Measurements from ENCODE around the gene FARSB.

FARSB gene

GRCh38 chr2:222572751-222573174, 83.1 kb downstream of the FARSB start:
- Histone ChIP-seq H3K4me1 (ENCODE audit: insufficient read depth, low read length) (peaks cover 5% of the 10 kb centered on the region; the same call in 1 of the 2 replicates), H3K9ac (ENCODE audit: low read depth, low read length) (no peak overlapping the region), H3K36me3 (ENCODE audit: insufficient read depth, low read length) (peaks cover 2% of the 10 kb centered on the region; the same call in 1 of the 2 replicates), H3K9me3 (ENCODE audit: control insufficient read depth, insufficient read depth, low read length) (no peaks in the 10 kb centered on the region)

DNA sequence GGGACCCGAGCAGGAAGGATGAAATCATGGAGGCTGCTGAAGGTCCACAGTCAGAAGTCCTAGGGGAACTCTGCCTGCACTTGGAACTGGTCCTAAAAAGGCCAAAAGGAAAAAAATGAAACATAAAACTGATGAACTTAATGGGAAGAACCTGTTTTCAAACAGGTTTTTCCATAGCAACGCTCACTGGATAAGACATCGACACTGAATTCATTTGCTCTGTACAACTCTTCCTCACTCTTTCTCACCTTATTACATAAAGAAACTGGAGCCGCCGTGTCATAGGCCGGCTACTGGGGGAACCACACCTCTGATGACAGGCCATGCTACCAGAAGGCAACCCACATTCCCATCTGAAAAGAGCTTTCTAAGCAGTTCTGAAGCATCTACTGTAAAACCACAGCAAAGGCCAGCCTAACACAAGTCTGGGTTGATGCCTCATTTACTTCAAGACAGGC, 83.6 kb downstream of the FARSB start:
- H3K9me3 ChIP-seq (ENCODE audit: control insufficient read depth, insufficient read depth, low read length): no peaks in the 10 kb centered on the region
- H3K9ac ChIP-seq (ENCODE audit: low read depth, low read length): no peak overlapping the region
- H3K4me1 ChIP-seq (ENCODE audit: insufficient read depth, low read length): peaks cover 2% of the 10 kb centered on the region; the same call in 1 of the 2 replicates
- peaks cover 2% of the 10 kb centered on the region; the same call in 1 of the 2 replicates for H3K36me3 ChIP-seq (ENCODE audit: insufficient read depth, low read length)

DNA sequence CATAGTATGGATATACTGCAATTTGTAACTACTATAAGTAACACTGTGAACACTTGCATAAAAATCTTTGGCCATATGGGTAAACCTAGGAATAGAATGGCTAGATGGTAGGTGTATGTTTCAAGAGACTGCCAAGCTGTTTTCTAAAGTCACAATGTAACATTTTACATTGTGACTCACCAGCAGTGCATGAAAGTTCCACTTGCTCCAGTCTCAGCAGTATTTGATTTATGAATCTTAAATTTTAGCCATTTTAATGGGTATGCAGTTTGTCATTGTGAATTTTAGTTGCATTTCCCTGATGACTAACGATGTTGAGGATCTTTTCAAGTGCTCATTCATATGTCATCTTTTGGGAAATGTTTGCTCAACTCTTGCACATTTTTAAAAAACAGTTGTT, 86.1 kb downstream of the FARSB start:
- no peak overlapping the region for H3K9ac ChIP-seq (ENCODE audit: low read depth, low read length)

GRCh38 chr2:222568865-222569264, 87.0 kb downstream of the FARSB start:
- Histone ChIP-seq H3K4me1 (ENCODE audit: insufficient read depth, low read length) (no peaks in the 10 kb centered on the region), H3K9me3 (ENCODE audit: control insufficient read depth, insufficient read depth, low read length) (no peaks in the 10 kb centered on the region), H3K9ac (ENCODE audit: low read depth, low read length) (no peak overlapping the region), H3K36me3 (ENCODE audit: insufficient read depth, low read length) (peaks cover 6% of the 10 kb centered on the region; the same call in 1 of the 2 replicates)

More for the DNA sequence above, 86.1 kb downstream of the FARSB start:
- no peaks in the 10 kb centered on the region for H3K9me3 ChIP-seq (ENCODE audit: control insufficient read depth, insufficient read depth, low read length)
- no peaks in the 10 kb centered on the region for H3K4me1 ChIP-seq (ENCODE audit: insufficient read depth, low read length)
- peaks cover 6% of the 10 kb centered on the region; the same call in 1 of the 2 replicates for H3K36me3 ChIP-seq (ENCODE audit: insufficient read depth, low read length)

GRCh38 chr2:222566229-222566628, 89.7 kb downstream of the FARSB start:
- Histone ChIP-seq H3K36me3 (ENCODE audit: insufficient read depth, low read length) (peaks cover 6% of the 10 kb centered on the region; the same call in 1 of the 2 replicates), H3K9ac (ENCODE audit: low read depth, low read length) (no peak overlapping the region), H3K9me3 (ENCODE audit: control insufficient read depth, insufficient read depth, low read length) (no peaks in the 10 kb centered on the region), H3K4me1 (ENCODE audit: insufficient read depth, low read length) (no peaks in the 10 kb centered on the region)

- H3K36me3 ChIP-seq (ENCODE audit: insufficient read depth, low read length): peaks cover 4% of the 10 kb centered on the region; the same call in 1 of the 2 replicates
- H3K9ac ChIP-seq (ENCODE audit: low read depth, low read length): no peak overlapping the region
Measured at GRCh38 chr2:222563936-222564335, 92.0 kb downstream of the FARSB start.

GRCh38 chr2:222563106-222563718, 92.7 kb downstream of the FARSB start:
- Histone ChIP-seq H3K9me3 (ENCODE audit: control insufficient read depth, insufficient read depth, low read length) (no peaks in the 10 kb centered on the region), H3K4me1 (ENCODE audit: insufficient read depth, low read length) (no peaks in the 10 kb centered on the region), H3K9ac (ENCODE audit: low read depth, low read length) (no peak overlapping the region), H3K36me3 (ENCODE audit: insufficient read depth, low read length) (peaks cover 4% of the 10 kb centered on the region; the same call in 1 of the 2 replicates)

More at GRCh38 chr2:222563936-222564335, 92.0 kb downstream of the FARSB start:
- Histone ChIP-seq H3K4me1 (ENCODE audit: insufficient read depth, low read length) (no peaks in the 10 kb centered on the region), H3K9me3 (ENCODE audit: control insufficient read depth, insufficient read depth, low read length) (no peaks in the 10 kb centered on the region)

- H3K36me3 ChIP-seq (ENCODE audit: insufficient read depth, low read length): peaks cover 4% of the 10 kb centered on the region; the same call in 1 of the 2 replicates
- no peaks in the 10 kb centered on the region for H3K9me3 ChIP-seq (ENCODE audit: control insufficient read depth, insufficient read depth, low read length)
- no peak overlapping the region for H3K9ac ChIP-seq (ENCODE audit: low read depth, low read length)
- no peaks in the 10 kb centered on the region for H3K4me1 ChIP-seq (ENCODE audit: insufficient read depth, low read length)
Measured at GRCh38 chr2:222561817-222562645, 93.9 kb downstream of the FARSB start.

DNA sequence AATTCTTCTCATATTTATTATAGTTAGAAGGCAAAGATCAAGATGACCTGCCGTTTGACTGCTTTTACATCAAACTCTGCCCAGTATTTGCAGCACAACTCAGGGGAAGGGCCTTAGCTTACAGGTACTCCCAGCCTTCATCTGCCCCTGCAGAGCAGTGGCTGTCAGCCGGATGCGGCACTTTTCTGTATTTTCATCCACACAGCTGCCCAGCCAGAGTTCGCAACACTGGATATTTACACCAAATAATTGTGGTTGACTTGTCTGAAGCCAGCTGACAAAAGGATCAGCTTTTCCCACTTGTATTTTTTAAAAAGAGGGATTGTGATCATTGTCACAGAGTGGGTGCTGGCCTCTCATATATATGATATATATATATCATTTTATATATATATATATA, 94.7 kb downstream of the FARSB start:
- no peaks in the 10 kb centered on the region for H3K4me1 ChIP-seq (ENCODE audit: insufficient read depth, low read length)
- no peaks in the 10 kb centered on the region for H3K9me3 ChIP-seq (ENCODE audit: control insufficient read depth, insufficient read depth, low read length)
- no peaks in the 10 kb centered on the region; the same call in 1 of the 2 replicates for H3K36me3 ChIP-seq (ENCODE audit: insufficient read depth, low read length)
- no peak overlapping the region for H3K9ac ChIP-seq (ENCODE audit: low read depth, low read length)

- Histone ChIP-seq H3K9me3 (ENCODE audit: control insufficient read depth, insufficient read depth, low read length) (no peaks in the 10 kb centered on the region), H3K9ac (ENCODE audit: low read depth, low read length) (no peak overlapping the region), H3K36me3 (ENCODE audit: insufficient read depth, low read length) (no peaks in the 10 kb centered on the region), H3K4me1 (ENCODE audit: insufficient read depth, low read length) (peaks cover under 1% of the 10 kb centered on the region; the same call in 1 of the 2 replicates)
Measured at GRCh38 chr2:222554517-222554916, 101.4 kb downstream of the FARSB start.

DNA sequence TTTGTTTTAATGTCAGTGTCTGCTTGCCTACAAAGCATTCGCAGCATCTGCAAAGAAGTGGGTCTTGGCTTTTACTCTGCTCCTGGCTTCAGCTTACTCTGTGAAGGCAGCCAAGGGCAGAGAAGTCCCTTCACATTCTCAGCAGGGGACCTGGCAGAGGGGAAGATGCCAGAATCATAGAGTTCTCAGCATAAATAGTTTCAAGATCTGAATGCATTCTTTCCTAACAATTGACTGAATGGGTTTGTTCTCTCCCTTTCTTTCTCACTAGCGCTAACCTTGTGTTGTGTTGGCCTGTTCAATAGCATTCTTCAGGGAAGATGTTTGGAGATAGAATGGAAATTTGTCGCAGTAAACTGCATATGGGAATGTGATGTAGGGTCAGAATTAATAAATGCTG, 106.9 kb downstream of the FARSB start:
- H3K36me3 ChIP-seq (ENCODE audit: insufficient read depth, low read length): peaks cover 3% of the 10 kb centered on the region; the same call in 1 of the 2 replicates
- peaks cover 17% of the 10 kb centered on the region for H3K4me1 ChIP-seq (ENCODE audit: insufficient read depth, low read length)
- H3K9ac ChIP-seq (ENCODE audit: low read depth, low read length): no peak overlapping the region
- H3K9me3 ChIP-seq (ENCODE audit: control insufficient read depth, insufficient read depth, low read length): no peaks in the 10 kb centered on the region

GRCh38 chr2:222547083-222547482, 108.8 kb downstream of the FARSB start:
- Histone ChIP-seq H3K9ac (ENCODE audit: low read depth, low read length) (no peak overlapping the region), H3K4me1 (ENCODE audit: insufficient read depth, low read length) (peaks cover 17% of the 10 kb centered on the region), H3K9me3 (ENCODE audit: control insufficient read depth, insufficient read depth, low read length) (no peaks in the 10 kb centered on the region), H3K36me3 (ENCODE audit: insufficient read depth, low read length) (peaks cover 3% of the 10 kb centered on the region; the same call in 1 of the 2 replicates)

GRCh38 chr2:222545823-222546795, 109.8 kb downstream of the FARSB start:
- no peak overlapping the region for H3K9ac ChIP-seq (ENCODE audit: low read depth, low read length)
- peaks cover 17% of the 10 kb centered on the region for H3K4me1 ChIP-seq (ENCODE audit: insufficient read depth, low read length)

More at GRCh38 chr2:222545823-222546795, 109.8 kb downstream of the FARSB start:
- peaks cover 3% of the 10 kb centered on the region; the same call in 1 of the 2 replicates for H3K36me3 ChIP-seq (ENCODE audit: insufficient read depth, low read length)
- H3K9me3 ChIP-seq (ENCODE audit: control insufficient read depth, insufficient read depth, low read length): no peaks in the 10 kb centered on the region
